CD4-positive, alpha-beta T cell treated with Interleukin-17A for 1 hour (primary cell): ENCODE measurements around the gene PLEKHM1.
A peak's percentile ranks its signal among the peaks of the same experiment; 100 is the strongest.
"Not testable (repeated sequence)": the region's sequence is repeated elsewhere in the genome, so short reads cannot be mapped to it uniquely, and the experiment has no call there.

Experiments used
- DNase-seq: peaks from one replicate; pipeline ENCODE4 v3.0.0-alpha.2; 2020

PLEKHM1 gene

GRCh38 chr17:45461524-45462327 lies 28.8 kb downstream of the PLEKHM1 start:
- DNase-seq: peak; percentile 19

GRCh38 chr17:45460422-45460821 lies 30.1 kb downstream of the PLEKHM1 start:
- not testable (repeated sequence) for DNase-seq

GRCh38 chr17:45454341-45454740 lies 36.2 kb downstream of the PLEKHM1 start:
- DNase-seq: not testable (repeated sequence)

DNA sequence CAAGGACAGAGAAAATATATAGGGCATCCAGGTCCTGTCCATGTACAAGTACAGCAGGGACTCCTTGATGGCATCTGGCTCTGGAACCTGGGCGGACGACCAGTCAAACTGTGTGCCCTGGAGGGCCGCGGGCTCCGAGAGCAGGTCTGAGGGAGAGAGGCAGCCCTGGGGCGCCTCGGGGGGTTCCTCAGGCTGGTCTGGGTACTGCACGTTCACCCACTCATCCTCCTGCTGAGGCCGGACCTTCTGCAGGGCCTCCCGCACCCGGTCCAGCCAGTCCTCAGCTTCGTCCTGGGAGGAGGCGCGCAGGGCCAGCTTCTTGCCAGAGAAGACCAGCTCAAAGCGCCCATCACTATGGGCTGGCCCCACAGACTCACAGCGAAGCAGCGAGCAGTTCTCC lies 36.8 kb downstream of the PLEKHM1 start:
- not testable (repeated sequence) for DNase-seq

GRCh38 chr17:45453225-45453534 lies 37.3 kb downstream of the PLEKHM1 start:
- not testable (repeated sequence) for DNase-seq

DNA sequence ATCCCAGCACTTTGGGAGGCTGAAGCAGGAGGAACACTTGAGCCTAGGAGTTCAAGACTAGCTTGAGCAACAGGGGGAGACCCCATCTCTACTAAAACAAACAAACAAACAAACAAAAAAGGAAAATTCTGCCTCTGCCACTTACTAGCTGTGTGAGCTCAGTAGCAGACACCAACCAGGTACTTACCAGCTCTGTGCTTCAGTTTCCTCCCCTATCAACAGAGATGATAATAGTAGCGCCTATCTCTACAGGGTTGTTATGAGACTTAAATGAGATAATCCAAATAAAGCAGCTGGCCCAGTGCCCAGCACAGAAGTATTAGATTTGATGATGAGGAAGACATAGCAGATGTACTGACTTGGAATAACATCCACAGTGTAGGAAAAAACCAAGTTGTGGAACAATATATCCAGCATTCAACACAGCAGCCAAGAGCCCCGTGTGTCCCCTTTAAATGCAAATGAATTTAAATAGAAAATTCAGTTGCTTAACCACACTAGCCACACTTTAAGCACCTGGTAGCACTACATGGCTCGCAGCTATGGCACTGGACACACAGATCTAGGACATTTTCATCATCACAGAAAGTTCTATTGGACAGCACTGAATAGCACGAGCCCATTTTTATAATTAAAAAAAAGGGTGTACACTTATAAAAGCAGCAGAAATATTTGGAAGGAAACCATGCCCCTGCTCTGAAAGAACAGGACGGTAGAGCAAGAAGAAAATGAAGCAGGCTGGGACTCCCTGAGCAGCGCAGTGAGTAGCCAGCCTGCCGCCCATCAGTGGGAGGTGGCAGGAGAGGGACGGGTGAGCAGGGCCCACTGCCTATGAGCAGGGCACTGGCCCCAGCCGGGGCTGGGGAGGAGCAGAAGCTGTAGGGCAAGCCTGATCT lies 37.9 kb downstream of the PLEKHM1 start:
- DNase-seq: not testable (repeated sequence)

- not testable (repeated sequence) for DNase-seq
These were observed 38.9 kb downstream of the PLEKHM1 start for GRCh38 chr17:45451660-45452059.

- no peak for DNase-seq
These were observed 39.4 kb downstream of the PLEKHM1 start for GRCh38 chr17:45451131-45451530.

- not testable (repeated sequence) for DNase-seq
These were observed 40.7 kb downstream of the PLEKHM1 start for GRCh38 chr17:45449708-45450329.

DNA sequence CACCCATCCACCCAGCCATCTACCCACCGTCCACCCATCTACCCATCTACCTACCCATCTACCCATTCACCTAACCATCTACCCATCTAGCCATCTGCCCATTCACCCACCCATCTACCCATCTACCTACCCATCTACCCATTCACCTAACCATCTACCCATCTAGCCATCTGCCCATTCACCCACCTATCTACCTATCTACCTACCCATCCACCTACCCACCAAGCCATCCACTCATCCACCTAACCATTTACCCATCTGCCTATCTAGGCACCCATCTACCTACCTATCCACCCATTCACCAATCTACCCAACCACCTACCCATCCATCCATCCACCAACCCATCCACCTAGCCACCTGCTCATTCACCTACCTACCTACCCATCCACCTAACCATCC lies 41.3 kb downstream of the PLEKHM1 start:
- DNase-seq: not testable (repeated sequence)

- not testable (repeated sequence) for DNase-seq
These were observed 42.0 kb downstream of the PLEKHM1 start for GRCh38 chr17:45448483-45448882.

DNA sequence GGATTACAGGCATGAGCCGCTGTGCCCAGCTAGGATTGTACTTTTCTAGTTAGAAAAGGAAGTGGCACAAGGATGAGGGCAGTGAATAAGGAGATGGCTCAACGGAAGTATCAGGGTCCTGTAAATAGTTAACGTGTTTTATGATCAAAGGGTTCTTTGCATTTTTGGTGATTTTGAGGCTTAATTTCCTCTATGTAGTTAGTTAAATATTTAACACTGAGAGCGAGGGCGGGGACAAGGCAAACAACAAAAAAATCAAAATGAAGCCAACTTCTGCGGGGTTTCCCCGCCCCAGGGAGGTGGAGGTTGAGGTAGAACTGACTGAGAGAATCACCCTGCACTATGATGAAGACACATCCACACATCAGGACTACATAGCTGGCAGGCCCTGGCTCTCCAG lies 42.5 kb downstream of the PLEKHM1 start:
- not testable (repeated sequence) for DNase-seq

DNA sequence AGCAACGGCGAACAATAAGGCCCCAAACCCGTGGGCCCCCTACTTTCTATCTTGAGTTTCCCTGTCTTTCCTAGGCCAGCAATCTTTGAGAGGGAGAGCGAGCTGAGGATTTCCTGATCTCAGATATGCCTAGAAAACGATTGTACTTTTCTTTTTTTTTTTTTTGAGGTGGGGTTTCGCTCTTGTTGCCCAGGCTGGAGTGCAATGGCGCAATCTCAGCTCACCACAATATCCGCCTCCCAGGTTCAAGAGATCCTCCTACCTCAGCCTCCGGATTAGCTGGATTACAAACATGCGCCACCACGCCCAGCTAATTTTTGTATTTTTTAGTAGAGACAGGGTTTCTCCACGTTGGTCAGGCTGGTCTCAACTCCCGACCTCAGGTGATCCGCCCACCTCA lies 42.9 kb downstream of the PLEKHM1 start:
- not testable (repeated sequence) for DNase-seq

- not testable (repeated sequence) for DNase-seq
These were observed 43.5 kb downstream of the PLEKHM1 start for GRCh38 chr17:45446872-45447625.

DNA sequence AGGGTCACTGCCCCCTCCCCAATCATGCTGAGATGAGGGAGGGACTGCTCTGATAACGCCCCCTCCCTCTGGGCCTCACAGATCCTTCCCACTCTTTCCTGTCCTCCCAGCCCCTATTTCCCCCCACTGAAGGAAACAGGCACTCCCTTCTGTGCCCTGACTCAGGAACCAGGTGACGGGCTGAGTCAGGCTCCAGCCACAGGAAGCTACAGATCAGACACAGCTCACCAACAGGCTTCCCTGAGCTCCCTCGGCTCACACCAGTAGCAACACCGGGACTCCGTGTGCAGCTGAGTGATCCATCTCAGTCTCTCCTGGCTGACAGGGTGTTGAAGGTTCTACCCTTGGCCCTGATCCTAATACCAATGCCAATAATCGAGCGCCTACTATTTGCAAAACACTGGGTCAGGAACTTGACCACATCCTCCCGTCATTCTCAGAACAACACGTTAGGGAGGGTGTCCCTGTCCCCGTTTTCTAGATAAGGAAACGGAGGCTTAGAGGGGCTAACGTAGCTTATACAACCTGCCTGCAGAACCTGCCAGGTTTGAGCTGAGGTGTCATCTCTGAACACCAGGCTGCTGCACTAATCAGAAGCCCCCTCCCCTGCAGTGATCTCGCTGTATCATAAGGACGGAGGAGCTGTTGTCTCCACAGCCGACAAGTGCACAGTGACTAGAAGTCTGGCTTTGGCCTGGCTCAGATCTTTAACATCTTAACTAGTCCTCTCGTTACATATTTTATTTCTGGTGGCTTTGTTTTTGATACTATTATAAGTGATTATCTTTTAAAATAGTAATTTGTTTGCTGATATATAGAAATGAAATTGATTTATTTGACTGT lies 44.4 kb downstream of the PLEKHM1 start:
- DNase-seq: not testable (repeated sequence)

DNA sequence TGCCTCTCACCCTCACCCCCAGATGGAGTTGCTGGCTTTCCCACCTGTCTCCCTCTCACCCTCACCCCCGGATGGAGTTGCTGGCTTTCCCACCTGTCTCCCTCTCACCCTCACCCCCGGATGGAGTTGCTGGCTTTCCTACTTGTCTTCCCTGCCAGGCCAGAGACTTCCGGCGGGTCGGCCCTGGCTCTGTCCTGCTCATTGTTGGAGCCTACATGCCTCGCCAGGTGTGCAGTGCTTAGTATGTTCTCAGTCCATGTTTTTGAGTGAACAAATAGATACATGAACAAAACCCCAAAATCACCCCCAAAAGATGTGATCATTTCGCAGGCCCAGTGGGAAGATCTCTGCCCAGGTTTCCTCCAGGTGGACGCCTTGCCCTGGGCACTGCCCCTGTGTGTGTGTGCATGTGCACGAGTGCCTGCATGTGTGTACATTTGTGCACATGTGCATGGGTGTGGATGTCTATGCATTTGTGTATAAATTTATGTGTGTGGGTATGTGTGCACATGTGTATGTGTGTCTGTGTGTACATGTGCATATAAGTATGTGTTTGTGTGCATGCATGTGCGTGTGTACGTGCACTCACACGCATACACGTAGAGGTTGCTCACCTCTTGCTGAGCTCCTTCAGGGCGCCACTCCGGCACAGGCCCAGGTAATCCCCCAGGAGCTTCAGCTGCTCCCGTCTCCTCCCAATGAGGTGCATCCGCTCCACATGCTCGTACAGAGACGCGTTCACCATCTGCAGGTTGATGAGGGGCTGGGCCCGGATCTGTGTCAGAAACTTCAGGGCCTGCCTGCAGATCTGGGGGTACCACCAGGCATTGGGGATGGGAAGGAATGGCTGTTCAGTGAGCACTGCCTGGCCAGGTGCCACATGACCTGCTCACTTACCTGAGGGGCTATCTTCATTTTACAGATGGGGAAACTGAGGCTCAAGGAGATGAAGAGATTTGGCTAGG lies 45.4 kb downstream of the PLEKHM1 start:
- DNase-seq: not testable (repeated sequence)

GRCh38 chr17:45444301-45444700 lies 46.2 kb downstream of the PLEKHM1 start:
- DNase-seq: not testable (repeated sequence)

GRCh38 chr17:45443371-45444260 lies 46.9 kb downstream of the PLEKHM1 start:
- DNase-seq: not testable (repeated sequence)
